HG03521 (cell line): Measurements from ENCODE around the gene KCNJ10.
A peak's percentile ranks its signal among the peaks of the same experiment; 100 is the strongest.

Experiments used
- ATAC-seq: cut with Tn5 transposase; IDR thresholded peaks from one replicate; pipeline ENCODE4 v1.9.1; 2021; ENCODE audit warnings: mild to moderate bottlenecking, moderate library complexity; ENCODE audit not compliant: unreplicated experiment

The KCNJ10 gene

GRCh38 chr1:160084771-160085321, 14.9 kb upstream of the KCNJ10 start:
- no peak for ATAC-seq

DNA sequence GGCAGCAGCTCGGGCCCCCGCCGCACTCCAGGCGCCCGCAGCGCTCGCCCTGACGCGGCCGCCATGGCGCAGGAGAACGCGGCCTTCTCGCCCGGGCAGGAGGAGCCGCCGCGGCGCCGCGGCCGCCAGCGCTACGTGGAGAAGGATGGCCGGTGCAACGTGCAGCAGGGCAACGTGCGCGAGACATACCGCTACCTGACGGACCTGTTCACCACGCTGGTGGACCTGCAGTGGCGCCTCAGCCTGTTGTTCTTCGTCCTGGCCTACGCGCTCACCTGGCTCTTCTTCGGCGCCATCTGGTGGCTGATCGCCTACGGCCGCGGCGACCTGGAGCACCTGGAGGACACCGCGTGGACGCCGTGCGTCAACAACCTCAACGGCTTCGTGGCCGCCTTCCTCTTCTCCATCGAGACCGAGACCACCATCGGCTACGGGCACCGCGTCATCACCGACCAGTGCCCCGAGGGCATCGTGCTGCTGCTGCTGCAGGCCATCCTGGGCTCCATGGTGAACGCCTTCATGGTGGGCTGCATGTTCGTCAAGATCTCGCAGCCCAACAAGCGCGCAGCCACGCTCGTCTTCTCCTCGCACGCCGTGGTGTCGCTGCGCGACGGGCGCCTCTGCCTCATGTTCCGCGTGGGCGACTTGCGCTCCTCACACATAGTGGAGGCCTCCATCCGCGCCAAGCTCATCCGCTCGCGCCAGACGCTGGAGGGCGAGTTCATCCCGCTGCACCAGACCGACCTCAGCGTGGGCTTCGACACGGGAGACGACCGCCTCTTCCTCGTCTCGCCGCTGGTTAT, 14.2 kb upstream of the KCNJ10 start:
- peak; percentile 49 for ATAC-seq

GRCh38 chr1:160082926-160083325, 13.0 kb upstream of the KCNJ10 start:
- no peak for ATAC-seq

DNA sequence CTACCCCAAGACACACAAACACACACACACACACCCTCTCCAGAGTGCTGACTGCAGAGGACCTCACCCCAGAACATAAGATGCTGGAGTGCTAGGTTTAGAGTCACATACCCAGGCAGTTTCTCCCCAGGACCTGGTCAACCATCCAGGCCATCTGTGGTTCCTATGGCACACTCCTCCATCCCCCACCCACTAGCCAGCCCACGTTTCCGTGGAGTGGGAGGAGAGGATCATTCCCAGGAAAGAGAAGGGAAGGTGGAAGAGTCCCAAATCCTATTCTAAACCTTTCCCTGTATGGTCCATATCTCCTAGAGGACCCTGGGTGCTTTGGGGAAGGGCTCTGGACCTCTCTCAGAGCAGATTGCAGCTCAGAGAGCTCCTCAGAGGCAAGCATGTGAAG, 12.5 kb upstream of the KCNJ10 start:
- ATAC-seq = no peak

DNA sequence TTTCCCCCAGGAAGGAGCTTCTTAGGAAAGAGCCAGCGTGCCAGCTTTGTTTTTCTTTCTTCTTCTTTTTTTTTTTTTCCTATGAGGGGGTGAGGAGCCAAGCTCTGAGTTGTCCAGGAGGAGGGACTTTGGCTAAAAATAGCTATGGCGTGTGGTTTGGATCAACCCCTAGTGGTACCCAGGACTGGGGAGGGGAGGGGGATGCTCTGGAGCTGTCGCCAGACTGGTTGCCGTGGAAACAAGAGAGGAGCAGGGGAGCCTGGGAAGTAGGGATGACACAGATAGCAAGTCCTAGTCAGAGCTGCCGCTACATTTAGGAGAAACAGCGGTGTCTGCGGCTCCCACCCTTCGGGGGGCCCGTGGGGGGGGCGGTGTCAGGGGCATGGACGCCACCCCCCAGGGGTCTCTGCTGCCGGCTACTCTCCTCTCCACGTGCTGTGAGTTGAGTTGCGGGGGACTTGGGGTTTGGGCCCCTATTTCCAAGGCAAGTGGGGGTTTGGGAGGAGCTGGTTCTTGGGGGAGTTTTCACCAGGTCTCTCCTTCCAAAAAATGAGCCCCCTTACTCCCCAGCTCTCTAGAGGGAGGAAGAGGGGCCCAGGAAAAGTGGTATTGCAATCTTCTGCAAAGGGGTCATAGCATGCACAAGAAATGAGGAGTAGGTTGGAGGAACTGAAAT, 11.4 kb upstream of the KCNJ10 start, which contains the start of gene KCNJ9:
TSS of gene KCNJ9 (plus strand) at position 278 of the 676 bp plus-strand sequence. CDS start 2,493 bp downstream, outside the sequence.
- ATAC-seq = no peak

- ATAC-seq = no peak
These were observed 10.6 kb upstream of the KCNJ10 start for GRCh38 chr1:160080381-160081100.

GRCh38 chr1:160079448-160079847, 9.5 kb upstream of the KCNJ10 start:
- ATAC-seq = no peak

- ATAC-seq = peak; percentile 61
These were observed 8.7 kb upstream of the KCNJ10 start for GRCh38 chr1:160078512-160079195.

- no peak for ATAC-seq
These were observed 7.5 kb upstream of the KCNJ10 start for GRCh38 chr1:160077486-160077885.

- ATAC-seq = no peak
These were observed 6.3 kb upstream of the KCNJ10 start for GRCh38 chr1:160076295-160076694.

DNA sequence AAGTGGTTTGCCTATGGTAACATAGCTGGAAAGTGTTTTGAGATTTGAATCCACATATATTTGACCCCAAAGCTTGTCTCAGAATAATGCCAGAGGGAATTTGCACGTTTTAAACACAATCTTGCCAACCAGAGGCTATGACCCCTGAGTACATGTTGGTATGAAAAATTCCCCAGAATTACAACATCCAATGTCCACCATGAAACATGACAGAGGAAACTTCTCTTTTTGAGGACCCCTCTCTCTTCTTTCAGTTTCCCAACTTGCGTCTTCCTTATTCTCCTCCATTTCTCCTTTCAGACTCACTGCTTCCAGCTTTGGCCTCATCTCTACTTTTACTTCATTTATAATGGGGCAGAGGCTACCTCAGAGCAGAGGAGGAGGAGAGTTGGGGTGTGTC, 5.9 kb upstream of the KCNJ10 start:
- ATAC-seq = no peak

GRCh38 chr1:160074865-160075264, 4.9 kb upstream of the KCNJ10 start:
- no peak for ATAC-seq

- no peak for ATAC-seq
These were observed 1.3 kb upstream of the KCNJ10 start for GRCh38 chr1:160071289-160071688.

- ATAC-seq = no peak
These were observed 543 bp upstream of the KCNJ10 start for GRCh38 chr1:160070243-160071163.

DNA sequence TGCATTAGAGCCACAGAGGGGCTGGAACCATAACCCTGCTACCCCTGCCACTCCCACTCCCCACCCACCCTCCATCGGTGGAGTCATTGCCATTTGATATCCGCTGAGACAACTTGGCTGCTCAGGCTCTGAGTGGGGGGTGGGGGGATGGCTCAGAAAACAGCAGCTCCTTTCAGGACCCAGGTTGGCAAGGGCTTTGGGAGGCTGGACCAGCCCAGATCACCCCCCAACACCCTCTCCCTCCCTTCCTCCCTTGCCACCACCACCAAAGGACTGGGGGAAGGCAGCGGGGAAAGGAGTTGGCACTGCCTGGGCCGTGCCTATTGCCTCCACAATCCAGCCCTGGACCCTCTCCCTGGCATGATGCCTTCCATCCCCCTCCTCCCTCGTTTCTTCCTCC, 1.7 kb downstream of the KCNJ10 start:
- ATAC-seq = no peak

- ATAC-seq = no peak
These were observed 2.9 kb downstream of the KCNJ10 start for GRCh38 chr1:160066829-160067745.

- no peak for ATAC-seq
These were observed 5.2 kb downstream of the KCNJ10 start for GRCh38 chr1:160064746-160065145.

DNA sequence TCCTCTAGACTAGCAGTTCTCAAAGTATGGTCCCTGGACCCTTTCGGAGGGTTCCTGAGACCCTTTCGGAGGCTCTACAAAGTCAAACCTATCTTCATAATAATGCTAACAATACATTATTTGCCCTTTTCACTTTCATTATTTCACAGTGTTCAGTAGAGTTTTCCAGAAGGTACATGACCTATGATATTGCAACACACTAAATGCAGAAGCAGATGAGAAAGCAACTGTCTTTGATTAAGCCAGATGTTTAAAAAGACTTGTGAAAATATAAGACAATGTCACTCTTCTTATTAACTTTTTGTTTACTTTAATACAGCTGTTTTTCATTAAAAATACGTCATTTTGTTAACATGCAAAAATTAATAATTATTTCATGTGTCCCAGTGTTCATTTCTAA, 5.8 kb downstream of the KCNJ10 start:
- ATAC-seq = no peak

- no peak for ATAC-seq
These were observed 6.8 kb downstream of the KCNJ10 start for GRCh38 chr1:160063176-160063575.
